HEK293 (cell line): Measurements from ENCODE around the gene IRX5.

Experiments used
- ZNF112 ChIP-seq: fragments of 450-650 bp; formaldehyde crosslinking; IDR thresholded peaks from 2 replicates; pipeline ENCODE4 v1.5.0; 2017; ENCODE audit warnings: missing biosample characterization, missing genetic modification characterization
- ZNF214 ChIP-seq: fragments of 450-650 bp; formaldehyde crosslinking; IDR thresholded peaks from 2 replicates; pipeline ENCODE4 v1.5.1; 2017; ENCODE audit warnings: missing biosample characterization, mild to moderate bottlenecking, missing genetic modification characterization, borderline replicate concordance
- ZNF530 ChIP-seq: fragments of 450-650 bp; formaldehyde crosslinking; IDR thresholded peaks from 2 replicates; pipeline ENCODE4 v1.5.1; 2016; ENCODE audit warnings: low read depth, missing biosample characterization, missing genetic modification characterization
- ZNF548 ChIP-seq: fragments of 450-650 bp; formaldehyde crosslinking; IDR thresholded peaks from 2 replicates; pipeline ENCODE4 v1.5.1; 2016; ENCODE audit warnings: missing biosample characterization, missing genetic modification characterization
- ZNF670 ChIP-seq: fragments of 450-650 bp; formaldehyde crosslinking; IDR thresholded peaks from 2 replicates; pipeline ENCODE4 v1.5.1; 2016; ENCODE audit warnings: missing biosample characterization, missing genetic modification characterization, low read depth
- TF ChIP-seq, protein P1 (sequence below): fragments of 450-650 bp; formaldehyde crosslinking; IDR thresholded peaks from 2 replicates; pipeline ENCODE4 v1.5.1; 2016; ENCODE audit warnings: missing biosample characterization, missing genetic modification characterization
- TF ChIP-seq, protein P2 (sequence below): fragments of 450-650 bp; formaldehyde crosslinking; IDR thresholded peaks from 2 replicates; pipeline ENCODE4 v1.5.1; 2016; ENCODE audit warnings: missing biosample characterization, missing genetic modification characterization
- TF ChIP-seq, protein P3 (sequence below): sonication (generic); formaldehyde crosslinking; IDR thresholded peaks from 2 replicates; pipeline ENCODE4 v1.8.1; 2022; ENCODE audit warnings: mild to moderate bottlenecking, moderate library complexity, missing genetic modification reagents
- TF ChIP-seq, protein P4 (sequence below): fragments of 450-650 bp; formaldehyde crosslinking; IDR thresholded peaks from 2 replicates; pipeline ENCODE4 v1.5.1; 2016; ENCODE audit warnings: missing biosample characterization, missing genetic modification characterization

DNA sequence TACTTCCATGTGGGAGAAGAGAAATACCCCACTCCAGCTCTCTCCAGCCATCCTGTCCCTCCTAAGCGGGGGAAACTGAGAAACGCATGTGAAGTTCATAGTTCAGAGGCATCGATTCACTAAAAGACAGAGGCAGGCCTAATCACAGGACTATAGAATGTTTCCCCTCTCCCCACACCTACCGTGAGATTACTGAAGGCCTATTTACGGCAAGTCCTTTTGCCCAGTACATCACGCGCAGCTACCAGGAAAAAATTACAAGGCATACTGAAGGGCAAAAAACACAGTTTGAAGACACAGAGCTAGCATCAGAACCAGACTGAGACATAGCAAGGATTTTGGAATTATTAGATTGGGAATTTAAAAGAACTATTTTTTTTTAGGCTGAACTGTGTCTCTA is 29.1 kb upstream of the IRX5 start:
- TF ChIP-seq, protein P1, sequence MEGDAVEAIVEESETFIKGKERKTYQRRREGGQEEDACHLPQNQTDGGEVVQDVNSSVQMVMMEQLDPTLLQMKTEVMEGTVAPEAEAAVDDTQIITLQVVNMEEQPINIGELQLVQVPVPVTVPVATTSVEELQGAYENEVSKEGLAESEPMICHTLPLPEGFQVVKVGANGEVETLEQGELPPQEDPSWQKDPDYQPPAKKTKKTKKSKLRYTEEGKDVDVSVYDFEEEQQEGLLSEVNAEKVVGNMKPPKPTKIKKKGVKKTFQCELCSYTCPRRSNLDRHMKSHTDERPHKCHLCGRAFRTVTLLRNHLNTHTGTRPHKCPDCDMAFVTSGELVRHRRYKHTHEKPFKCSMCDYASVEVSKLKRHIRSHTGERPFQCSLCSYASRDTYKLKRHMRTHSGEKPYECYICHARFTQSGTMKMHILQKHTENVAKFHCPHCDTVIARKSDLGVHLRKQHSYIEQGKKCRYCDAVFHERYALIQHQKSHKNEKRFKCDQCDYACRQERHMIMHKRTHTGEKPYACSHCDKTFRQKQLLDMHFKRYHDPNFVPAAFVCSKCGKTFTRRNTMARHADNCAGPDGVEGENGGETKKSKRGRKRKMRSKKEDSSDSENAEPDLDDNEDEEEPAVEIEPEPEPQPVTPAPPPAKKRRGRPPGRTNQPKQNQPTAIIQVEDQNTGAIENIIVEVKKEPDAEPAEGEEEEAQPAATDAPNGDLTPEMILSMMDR (tag by site-specific recombination): no peak
- TF ChIP-seq ZNF530 (tag by site-specific recombination) (no peak), ZNF548 (tag by site-specific recombination) (no peak), ZNF214 (tag by site-specific recombination) (no peak), ZNF112 (tag by site-specific recombination) (no peak), ZNF670 (no peak)
- TF ChIP-seq, protein P2, sequence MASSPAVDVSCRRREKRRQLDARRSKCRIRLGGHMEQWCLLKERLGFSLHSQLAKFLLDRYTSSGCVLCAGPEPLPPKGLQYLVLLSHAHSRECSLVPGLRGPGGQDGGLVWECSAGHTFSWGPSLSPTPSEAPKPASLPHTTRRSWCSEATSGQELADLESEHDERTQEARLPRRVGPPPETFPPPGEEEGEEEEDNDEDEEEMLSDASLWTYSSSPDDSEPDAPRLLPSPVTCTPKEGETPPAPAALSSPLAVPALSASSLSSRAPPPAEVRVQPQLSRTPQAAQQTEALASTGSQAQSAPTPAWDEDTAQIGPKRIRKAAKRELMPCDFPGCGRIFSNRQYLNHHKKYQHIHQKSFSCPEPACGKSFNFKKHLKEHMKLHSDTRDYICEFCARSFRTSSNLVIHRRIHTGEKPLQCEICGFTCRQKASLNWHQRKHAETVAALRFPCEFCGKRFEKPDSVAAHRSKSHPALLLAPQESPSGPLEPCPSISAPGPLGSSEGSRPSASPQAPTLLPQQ: no peak
- TF ChIP-seq, protein P3, sequence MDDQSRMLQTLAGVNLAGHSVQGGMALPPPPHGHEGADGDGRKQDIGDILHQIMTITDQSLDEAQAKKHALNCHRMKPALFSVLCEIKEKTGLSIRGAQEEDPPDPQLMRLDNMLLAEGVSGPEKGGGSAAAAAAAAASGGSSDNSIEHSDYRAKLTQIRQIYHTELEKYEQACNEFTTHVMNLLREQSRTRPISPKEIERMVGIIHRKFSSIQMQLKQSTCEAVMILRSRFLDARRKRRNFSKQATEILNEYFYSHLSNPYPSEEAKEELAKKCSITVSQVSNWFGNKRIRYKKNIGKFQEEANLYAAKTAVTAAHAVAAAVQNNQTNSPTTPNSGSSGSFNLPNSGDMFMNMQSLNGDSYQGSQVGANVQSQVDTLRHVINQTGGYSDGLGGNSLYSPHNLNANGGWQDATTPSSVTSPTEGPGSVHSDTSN (CRISPR knock-in tag): no peak
- TF ChIP-seq, protein P4, sequence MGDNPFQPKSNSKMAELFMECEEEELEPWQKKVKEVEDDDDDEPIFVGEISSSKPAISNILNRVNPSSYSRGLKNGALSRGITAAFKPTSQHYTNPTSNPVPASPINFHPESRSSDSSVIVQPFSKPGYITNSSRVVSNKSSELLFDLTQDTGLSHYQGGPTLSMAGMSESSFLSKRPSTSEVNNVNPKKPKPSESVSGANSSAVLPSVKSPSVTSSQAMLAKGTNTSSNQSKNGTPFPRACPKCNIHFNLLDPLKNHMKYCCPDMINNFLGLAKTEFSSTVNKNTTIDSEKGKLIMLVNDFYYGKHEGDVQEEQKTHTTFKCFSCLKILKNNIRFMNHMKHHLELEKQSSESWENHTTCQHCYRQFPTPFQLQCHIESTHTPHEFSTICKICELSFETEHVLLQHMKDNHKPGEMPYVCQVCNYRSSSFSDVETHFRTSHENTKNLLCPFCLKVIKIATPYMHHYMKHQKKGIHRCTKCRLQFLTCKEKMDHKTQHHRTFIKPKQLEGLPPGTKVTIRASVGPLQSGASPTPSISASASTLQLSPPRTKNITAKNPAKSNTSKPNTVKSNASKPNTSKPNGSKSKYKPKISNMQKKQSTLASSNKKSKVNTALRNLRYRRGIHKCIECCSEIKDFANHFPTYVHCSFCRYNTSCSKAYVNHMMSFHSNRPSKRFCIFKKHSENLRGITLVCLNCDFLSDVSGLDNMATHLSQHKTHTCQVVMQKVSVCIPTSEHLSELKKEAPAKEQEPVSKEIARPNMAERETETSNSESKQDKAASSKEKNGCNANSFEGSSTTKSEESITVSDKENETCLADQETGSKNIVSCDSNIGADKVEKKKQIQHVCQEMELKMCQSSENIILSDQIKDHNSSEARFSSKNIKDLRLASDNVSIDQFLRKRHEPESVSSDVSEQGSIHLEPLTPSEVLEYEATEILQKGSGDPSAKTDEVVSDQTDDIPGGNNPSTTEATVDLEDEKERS (tag by site-specific recombination): no peak
